Skeletal muscle cell (primary cell): Measurements from ENCODE around the gene ACTA2.
A peak's percentile ranks its signal among the peaks of the same experiment; 100 is the strongest.
"Not testable (repeated sequence)": the region's sequence is repeated elsewhere in the genome, so short reads cannot be mapped to it uniquely, and the experiment has no call there.

Source experiments
- DNase-seq: peaks from one replicate; pipeline ENCODE4 v3.0.0-alpha.2; 2010; ENCODE audit warnings: low read depth
- H3K4me3 ChIP-seq: 2 replicates; pipeline ENCODE4 v1.5.1; 2011; ENCODE audit warnings: low read depth, mild to moderate bottlenecking, control low read depth, low read length, moderate library complexity

ACTA2 gene

GRCh38 chr10:88957381-88957780 lies 4.8 kb upstream of the ACTA2 start:
- no peak for DNase-seq
- H3K4me3 ChIP-seq: no peak overlapping the region

GRCh38 chr10:88954458-88955083 lies 2.0 kb upstream of the ACTA2 start:
- H3K4me3 ChIP-seq: no peak overlapping the region
- no peak for DNase-seq

- DNase-seq: no peak
- no peak overlapping the region for H3K4me3 ChIP-seq
Observed at GRCh38 chr10:88953662-88954061, 1.1 kb upstream of the ACTA2 start.

GRCh38 chr10:88949912-88950837 lies 2.4 kb downstream of the ACTA2 start:
- no peak for DNase-seq
- H3K4me3 ChIP-seq: no peak overlapping the region

GRCh38 chr10:88949051-88949450 lies 3.5 kb downstream of the ACTA2 start:
- H3K4me3 ChIP-seq: no peak overlapping the region
- DNase-seq: no peak

- no peak overlapping the region for H3K4me3 ChIP-seq
- DNase-seq: no peak
Observed at GRCh38 chr10:88946965-88947590, 5.5 kb downstream of the ACTA2 start.

GRCh38 chr10:88946200-88946599 lies 6.4 kb downstream of the ACTA2 start:
- DNase-seq: no peak
- H3K4me3 ChIP-seq: no peak overlapping the region

- no peak overlapping the region for H3K4me3 ChIP-seq
Observed at GRCh38 chr10:88944813-88945212, 7.8 kb downstream of the ACTA2 start.

GRCh38 chr10:88943778-88944177 lies 8.8 kb downstream of the ACTA2 start:
- DNase-seq: no peak
- H3K4me3 ChIP-seq: no peak overlapping the region

More at GRCh38 chr10:88944813-88945212, 7.8 kb downstream of the ACTA2 start:
- DNase-seq: no peak

GRCh38 chr10:88941026-88941425 lies 11.5 kb downstream of the ACTA2 start:
- H3K4me3 ChIP-seq: no peak overlapping the region

GRCh38 chr10:88938938-88939337 lies 13.6 kb downstream of the ACTA2 start:
- no peak overlapping the region for H3K4me3 ChIP-seq
- DNase-seq: no peak

More at GRCh38 chr10:88941026-88941425, 11.5 kb downstream of the ACTA2 start:
- no peak for DNase-seq

- no peak overlapping the region for H3K4me3 ChIP-seq
Observed at GRCh38 chr10:88938039-88938438, 14.5 kb downstream of the ACTA2 start.

GRCh38 chr10:88936656-88937055 lies 15.9 kb downstream of the ACTA2 start:
- no peak overlapping the region for H3K4me3 ChIP-seq
- DNase-seq: no peak

More at GRCh38 chr10:88938039-88938438, 14.5 kb downstream of the ACTA2 start:
- no peak for DNase-seq

- H3K4me3 ChIP-seq: no peak overlapping the region
- DNase-seq: peak; percentile 39
Observed at GRCh38 chr10:88934900-88935672, 17.5 kb downstream of the ACTA2 start.

GRCh38 chr10:88933564-88933963 lies 19.0 kb downstream of the ACTA2 start:
- no peak for DNase-seq
- no peak overlapping the region for H3K4me3 ChIP-seq

GRCh38 chr10:88932539-88933256 lies 19.9 kb downstream of the ACTA2 start:
- H3K4me3 ChIP-seq: no peak overlapping the region
- peak; percentile 32 for DNase-seq

- not testable (repeated sequence) for DNase-seq, H3K4me3 ChIP-seq
Observed at GRCh38 chr10:88932029-88932428, 20.5 kb downstream of the ACTA2 start.

GRCh38 chr10:88931548-88931947 lies 21.0 kb downstream of the ACTA2 start:
- H3K4me3 ChIP-seq: no peak overlapping the region
- DNase-seq: no peak

GRCh38 chr10:88928254-88928653 lies 24.3 kb downstream of the ACTA2 start:
- no peak overlapping the region for H3K4me3 ChIP-seq
- no peak for DNase-seq
